Heart left ventricle (tissue), 13 donors: ENCODE measurements around the gene KCNMA1.

Experiments
- POLR2A ChIP-seq, 2 donors: fragments of 450-650 bp; IDR thresholded peaks; one replicate each; pipeline ENCODE4 v1.6.1; 2017; ENCODE audit warnings: antibody characterized with exemption in 2 of 2, mild to moderate bottlenecking in 2 of 2, moderate library complexity in 2 of 2
- TF ChIP-seq, protein P1 (sequence below), 12 donors: fragments of 200-600 bp; sonication (generic) in 4 of 12; IDR thresholded peaks; one replicate each; pipeline versions ENCODE4 v1.5.0 to v1.8.0; 2018 to 2022; ENCODE audit warnings: antibody characterized with exemption in 12 of 12, mild to moderate bottlenecking in 5 of 12
- donor health status: ischemic (EF 13 %, LVEDD 7.1; RV severe dilation, severe dysfunction).
- donor health status: DM: no; HTN: yes; CAD: no.
- donor health status: DM: no; HTN: no; CAD: no.
- donor health status: ischemic (EF 25% LVEDD 6.9; RV normal size, moderate dysfunction).
- donor health status: ischemic (EF 25% LVEDD 5.7; RV mildly dilated, moderate dysfunction).
- donor health status: ischemic (EF 35%, LVEDD 5.7; RV mildly dilated, moderate dysfunction).
- donor health status: nonischemic (EF 11% LVEDD 7.7; RV severe dilation, severe dysfunction).
- donor health status: DM: yes; HTN: yes; CAD: no.
- donor health status: PGD.
- donor health status: ischemic (EF 29% LVEDD 5.4; RV normal size, mild dysfunction).
- donor health status: nonischemic (EF 23%, LVEDD 6.1; RV moderate dilation, normal function).

DNA sequence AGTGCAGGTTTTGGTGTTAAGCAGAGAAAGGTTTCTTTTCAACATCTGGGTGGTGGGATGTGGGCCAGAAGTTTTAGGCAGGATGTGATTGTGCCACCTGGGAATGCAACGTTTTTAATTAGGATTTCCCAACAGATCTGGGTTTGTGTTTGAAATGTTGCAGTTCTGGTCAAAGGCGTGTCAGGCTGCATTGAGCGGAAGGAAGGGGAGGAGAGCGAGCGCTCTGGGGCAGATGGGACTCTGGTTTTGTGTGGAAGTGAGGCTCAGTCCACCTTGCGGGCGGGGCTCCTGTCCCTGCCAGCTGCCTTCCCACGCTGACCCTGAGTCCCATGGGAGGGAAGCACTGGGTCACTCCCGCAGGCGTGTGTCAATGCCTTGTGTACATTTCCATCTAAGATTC, 767.7 kb downstream of the KCNMA1 start:
- TF ChIP-seq, protein P1, sequence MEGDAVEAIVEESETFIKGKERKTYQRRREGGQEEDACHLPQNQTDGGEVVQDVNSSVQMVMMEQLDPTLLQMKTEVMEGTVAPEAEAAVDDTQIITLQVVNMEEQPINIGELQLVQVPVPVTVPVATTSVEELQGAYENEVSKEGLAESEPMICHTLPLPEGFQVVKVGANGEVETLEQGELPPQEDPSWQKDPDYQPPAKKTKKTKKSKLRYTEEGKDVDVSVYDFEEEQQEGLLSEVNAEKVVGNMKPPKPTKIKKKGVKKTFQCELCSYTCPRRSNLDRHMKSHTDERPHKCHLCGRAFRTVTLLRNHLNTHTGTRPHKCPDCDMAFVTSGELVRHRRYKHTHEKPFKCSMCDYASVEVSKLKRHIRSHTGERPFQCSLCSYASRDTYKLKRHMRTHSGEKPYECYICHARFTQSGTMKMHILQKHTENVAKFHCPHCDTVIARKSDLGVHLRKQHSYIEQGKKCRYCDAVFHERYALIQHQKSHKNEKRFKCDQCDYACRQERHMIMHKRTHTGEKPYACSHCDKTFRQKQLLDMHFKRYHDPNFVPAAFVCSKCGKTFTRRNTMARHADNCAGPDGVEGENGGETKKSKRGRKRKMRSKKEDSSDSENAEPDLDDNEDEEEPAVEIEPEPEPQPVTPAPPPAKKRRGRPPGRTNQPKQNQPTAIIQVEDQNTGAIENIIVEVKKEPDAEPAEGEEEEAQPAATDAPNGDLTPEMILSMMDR (IDR thresholded peaks at IDR 0.05) = no peak
- no peak for TF ChIP-seq POLR2A (IDR thresholded peaks at IDR 0.05)
